ENCODE results near the gene SLC17A8. TPM values are rescaled to one million over a fixed set of nuclear protein-coding genes. Genes with fewer than 3 reads are reported as not detected.

SLC17A8 gene
- total and polyA plus RNA-seq, 4 donors, result 0.08 to 3.9 (median 0.24) TPM

DNA sequence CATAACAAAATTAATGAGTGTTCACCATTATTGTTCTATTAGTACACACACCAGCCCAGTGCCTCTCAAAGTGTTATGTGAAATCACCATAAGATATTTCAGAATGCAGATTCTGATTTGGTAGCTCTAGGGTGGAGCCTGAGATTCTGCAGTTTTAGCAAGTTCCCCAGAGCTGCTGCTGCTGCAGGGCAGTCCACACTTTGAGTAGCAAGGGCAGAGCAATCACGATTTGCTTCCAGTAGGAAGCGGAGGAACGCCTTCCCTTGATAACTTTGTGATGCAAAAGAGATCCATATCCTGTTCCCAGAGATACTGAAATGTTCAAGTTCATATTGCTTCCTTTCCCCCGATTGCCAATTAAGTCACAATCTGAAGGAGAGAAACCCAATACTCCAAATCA is 57.9 kb downstream of the SLC17A8 start:
- H3K4me3 ChIP-seq (ENCODE audit: low read depth in 1 of 3, low read length in 3 of 3), result no peak overlapping the region
- H3K9ac ChIP-seq (ENCODE audit: low read depth in 1 of 2, low read length in 2 of 2), result no peak overlapping the region
- no peaks in the 10 kb centered on the region for H3K9me3 ChIP-seq (ENCODE audit: control insufficient read depth in 4 of 4, low read length in 3 of 4)
- no peaks in the 10 kb centered on the region for H3K27me3 ChIP-seq (ENCODE audit: control insufficient read depth in 4 of 4, insufficient read depth in 4 of 4, low read length in 3 of 4)
- DNase-seq (ENCODE audit: low spot score), result no peak
- H3K27ac ChIP-seq (ENCODE audit: low read depth in 1 of 2, low read length in 2 of 2), result no peak overlapping the region
- no peaks in the 10 kb centered on the region for H3K36me3 ChIP-seq (ENCODE audit: control insufficient read depth in 4 of 4, insufficient read depth in 3 of 4, low read depth in 1 of 4, low read length in 3 of 4)
- WGBS, result 80% methylated on average over 4 of the region's 4 CpGs
- TF ChIP-seq FOXA2 (IDR thresholded peaks at IDR 0.05) (no peak), GABPA (IDR thresholded peaks at IDR 0.05 in 1 of 2, conservative IDR thresholded peaks at IDR 0.05 in 1 of 2) (no peak), RAD21 (IDR thresholded peaks at IDR 0.05) (no peak), HNF4G (IDR thresholded peaks at IDR 0.05) (no peak), YY1 (IDR thresholded peaks at IDR 0.05) (no peak), TAF1 (conservative IDR thresholded peaks at IDR 0.05) (no peak), EGR1 (IDR thresholded peaks at IDR 0.05; ENCODE audit: low read depth in 2 of 2) (no peak), HNF4A (conservative IDR thresholded peaks at IDR 0.05) (no peak), SP1 (IDR thresholded peaks at IDR 0.05) (no peak), RXRA (IDR thresholded peaks at IDR 0.05) (no peak)
- TF ChIP-seq, protein P1, sequence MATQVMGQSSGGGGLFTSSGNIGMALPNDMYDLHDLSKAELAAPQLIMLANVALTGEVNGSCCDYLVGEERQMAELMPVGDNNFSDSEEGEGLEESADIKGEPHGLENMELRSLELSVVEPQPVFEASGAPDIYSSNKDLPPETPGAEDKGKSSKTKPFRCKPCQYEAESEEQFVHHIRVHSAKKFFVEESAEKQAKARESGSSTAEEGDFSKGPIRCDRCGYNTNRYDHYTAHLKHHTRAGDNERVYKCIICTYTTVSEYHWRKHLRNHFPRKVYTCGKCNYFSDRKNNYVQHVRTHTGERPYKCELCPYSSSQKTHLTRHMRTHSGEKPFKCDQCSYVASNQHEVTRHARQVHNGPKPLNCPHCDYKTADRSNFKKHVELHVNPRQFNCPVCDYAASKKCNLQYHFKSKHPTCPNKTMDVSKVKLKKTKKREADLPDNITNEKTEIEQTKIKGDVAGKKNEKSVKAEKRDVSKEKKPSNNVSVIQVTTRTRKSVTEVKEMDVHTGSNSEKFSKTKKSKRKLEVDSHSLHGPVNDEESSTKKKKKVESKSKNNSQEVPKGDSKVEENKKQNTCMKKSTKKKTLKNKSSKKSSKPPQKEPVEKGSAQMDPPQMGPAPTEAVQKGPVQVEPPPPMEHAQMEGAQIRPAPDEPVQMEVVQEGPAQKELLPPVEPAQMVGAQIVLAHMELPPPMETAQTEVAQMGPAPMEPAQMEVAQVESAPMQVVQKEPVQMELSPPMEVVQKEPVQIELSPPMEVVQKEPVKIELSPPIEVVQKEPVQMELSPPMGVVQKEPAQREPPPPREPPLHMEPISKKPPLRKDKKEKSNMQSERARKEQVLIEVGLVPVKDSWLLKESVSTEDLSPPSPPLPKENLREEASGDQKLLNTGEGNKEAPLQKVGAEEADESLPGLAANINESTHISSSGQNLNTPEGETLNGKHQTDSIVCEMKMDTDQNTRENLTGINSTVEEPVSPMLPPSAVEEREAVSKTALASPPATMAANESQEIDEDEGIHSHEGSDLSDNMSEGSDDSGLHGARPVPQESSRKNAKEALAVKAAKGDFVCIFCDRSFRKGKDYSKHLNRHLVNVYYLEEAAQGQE (IDR thresholded peaks at IDR 0.05), result no peak
- TF ChIP-seq, protein P2, sequence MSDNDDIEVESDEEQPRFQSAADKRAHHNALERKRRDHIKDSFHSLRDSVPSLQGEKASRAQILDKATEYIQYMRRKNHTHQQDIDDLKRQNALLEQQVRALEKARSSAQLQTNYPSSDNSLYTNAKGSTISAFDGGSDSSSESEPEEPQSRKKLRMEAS (IDR thresholded peaks at IDR 0.05), result no peak
- TF ChIP-seq, protein P3, sequence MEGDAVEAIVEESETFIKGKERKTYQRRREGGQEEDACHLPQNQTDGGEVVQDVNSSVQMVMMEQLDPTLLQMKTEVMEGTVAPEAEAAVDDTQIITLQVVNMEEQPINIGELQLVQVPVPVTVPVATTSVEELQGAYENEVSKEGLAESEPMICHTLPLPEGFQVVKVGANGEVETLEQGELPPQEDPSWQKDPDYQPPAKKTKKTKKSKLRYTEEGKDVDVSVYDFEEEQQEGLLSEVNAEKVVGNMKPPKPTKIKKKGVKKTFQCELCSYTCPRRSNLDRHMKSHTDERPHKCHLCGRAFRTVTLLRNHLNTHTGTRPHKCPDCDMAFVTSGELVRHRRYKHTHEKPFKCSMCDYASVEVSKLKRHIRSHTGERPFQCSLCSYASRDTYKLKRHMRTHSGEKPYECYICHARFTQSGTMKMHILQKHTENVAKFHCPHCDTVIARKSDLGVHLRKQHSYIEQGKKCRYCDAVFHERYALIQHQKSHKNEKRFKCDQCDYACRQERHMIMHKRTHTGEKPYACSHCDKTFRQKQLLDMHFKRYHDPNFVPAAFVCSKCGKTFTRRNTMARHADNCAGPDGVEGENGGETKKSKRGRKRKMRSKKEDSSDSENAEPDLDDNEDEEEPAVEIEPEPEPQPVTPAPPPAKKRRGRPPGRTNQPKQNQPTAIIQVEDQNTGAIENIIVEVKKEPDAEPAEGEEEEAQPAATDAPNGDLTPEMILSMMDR (IDR thresholded peaks at IDR 0.05; ENCODE audit: low read depth, low read length, missing input control), result no peak
- peaks cover 0 to 3% (median 0%) of the 10 kb centered on the region in 4 donors for H3K4me1 ChIP-seq (ENCODE audit: control insufficient read depth in 4 of 4, insufficient read depth in 4 of 4, low read length in 3 of 4)

DNA sequence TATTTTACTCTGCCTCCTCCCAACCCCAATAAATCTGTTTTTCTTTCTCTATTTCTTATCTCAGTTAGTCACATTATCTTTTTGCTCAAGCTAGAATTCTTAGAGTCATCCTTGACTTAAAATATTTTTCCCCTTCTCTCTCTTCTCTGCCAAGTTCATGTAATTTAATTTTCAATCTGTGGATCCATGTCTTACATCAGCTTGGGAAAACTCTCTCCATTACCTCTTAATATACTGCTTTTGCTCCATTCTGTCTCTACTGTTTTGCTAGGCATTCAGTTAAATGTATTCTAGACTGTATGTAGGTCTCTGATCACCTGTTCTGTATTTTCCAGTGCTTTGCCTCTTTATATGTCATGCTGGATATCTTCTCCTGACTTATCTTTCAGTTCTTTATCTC is 65.8 kb downstream of the SLC17A8 start:
- Histone ChIP-seq H3K9me3 (ENCODE audit: control insufficient read depth in 4 of 4, low read length in 3 of 4) (peaks cover 0 to 3% (median under 1%) of the 10 kb centered on the region in 4 donors), H3K27ac (ENCODE audit: low read depth in 1 of 2, low read length in 2 of 2) (no peak overlapping the region), H3K36me3 (ENCODE audit: control insufficient read depth in 4 of 4, insufficient read depth in 3 of 4, low read depth in 1 of 4, low read length in 3 of 4) (no peaks in the 10 kb centered on the region), H3K9ac (ENCODE audit: low read depth in 1 of 2, low read length in 2 of 2) (no peak overlapping the region), H3K4me1 (ENCODE audit: control insufficient read depth in 4 of 4, insufficient read depth in 4 of 4, low read length in 3 of 4) (no peaks in the 10 kb centered on the region), H3K4me3 (ENCODE audit: low read depth in 1 of 3, low read length in 3 of 3) (no peak overlapping the region), H3K27me3 (ENCODE audit: control insufficient read depth in 4 of 4, insufficient read depth in 4 of 4, low read length in 3 of 4) (no peaks in the 10 kb centered on the region)
- DNase-seq (ENCODE audit: low spot score), result no peak
- TF ChIP-seq RXRA (IDR thresholded peaks at IDR 0.05) (no peak), YY1 (IDR thresholded peaks at IDR 0.05) (no peak), FOXA1 (IDR thresholded peaks at IDR 0.05) (no peak), JUND (IDR thresholded peaks at IDR 0.05) (no peak), RAD21 (IDR thresholded peaks at IDR 0.05) (no peak), NR2F2 (IDR thresholded peaks at IDR 0.05) (no peak), FOXA2 (IDR thresholded peaks at IDR 0.05) (no peak), HNF4A (conservative IDR thresholded peaks at IDR 0.05) (no peak), TAF1 (conservative IDR thresholded peaks at IDR 0.05) (no peak), SP1 (IDR thresholded peaks at IDR 0.05) (no peak), EGR1 (IDR thresholded peaks at IDR 0.05; ENCODE audit: low read depth in 2 of 2) (no peak)
- TF ChIP-seq, protein P3 (IDR thresholded peaks at IDR 0.05; ENCODE audit: low read depth, low read length, missing input control), result no peak
- TF ChIP-seq, protein P2 (IDR thresholded peaks at IDR 0.05), result no peak
- TF ChIP-seq, protein P4, sequence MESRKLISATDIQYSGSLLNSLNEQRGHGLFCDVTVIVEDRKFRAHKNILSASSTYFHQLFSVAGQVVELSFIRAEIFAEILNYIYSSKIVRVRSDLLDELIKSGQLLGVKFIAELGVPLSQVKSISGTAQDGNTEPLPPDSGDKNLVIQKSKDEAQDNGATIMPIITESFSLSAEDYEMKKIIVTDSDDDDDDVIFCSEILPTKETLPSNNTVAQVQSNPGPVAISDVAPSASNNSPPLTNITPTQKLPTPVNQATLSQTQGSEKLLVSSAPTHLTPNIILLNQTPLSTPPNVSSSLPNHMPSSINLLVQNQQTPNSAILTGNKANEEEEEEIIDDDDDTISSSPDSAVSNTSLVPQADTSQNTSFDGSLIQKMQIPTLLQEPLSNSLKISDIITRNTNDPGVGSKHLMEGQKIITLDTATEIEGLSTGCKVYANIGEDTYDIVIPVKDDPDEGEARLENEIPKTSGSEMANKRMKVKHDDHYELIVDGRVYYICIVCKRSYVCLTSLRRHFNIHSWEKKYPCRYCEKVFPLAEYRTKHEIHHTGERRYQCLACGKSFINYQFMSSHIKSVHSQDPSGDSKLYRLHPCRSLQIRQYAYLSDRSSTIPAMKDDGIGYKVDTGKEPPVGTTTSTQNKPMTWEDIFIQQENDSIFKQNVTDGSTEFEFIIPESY (IDR thresholded peaks at IDR 0.05), result no peak
- TF ChIP-seq, protein P5, sequence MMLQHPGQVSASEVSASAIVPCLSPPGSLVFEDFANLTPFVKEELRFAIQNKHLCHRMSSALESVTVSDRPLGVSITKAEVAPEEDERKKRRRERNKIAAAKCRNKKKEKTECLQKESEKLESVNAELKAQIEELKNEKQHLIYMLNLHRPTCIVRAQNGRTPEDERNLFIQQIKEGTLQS (IDR thresholded peaks at IDR 0.05), result no peak

Measured in liver (tissue), 9 donors.